GM12873 (cell line): ENCODE results near the gene GDI1.

Source experiments
- TF ChIP-seq, protein P1 (sequence below): IDR thresholded peaks from 2 replicates; pipeline ENCODE4 v1.5.1; 2012; ENCODE audit warnings: low read depth, mild to moderate bottlenecking, moderate library complexity, low read length, control low read depth; ENCODE audit not compliant: insufficient read depth; ENCODE audit errors: missing control alignments

Gene GDI1

DNA sequence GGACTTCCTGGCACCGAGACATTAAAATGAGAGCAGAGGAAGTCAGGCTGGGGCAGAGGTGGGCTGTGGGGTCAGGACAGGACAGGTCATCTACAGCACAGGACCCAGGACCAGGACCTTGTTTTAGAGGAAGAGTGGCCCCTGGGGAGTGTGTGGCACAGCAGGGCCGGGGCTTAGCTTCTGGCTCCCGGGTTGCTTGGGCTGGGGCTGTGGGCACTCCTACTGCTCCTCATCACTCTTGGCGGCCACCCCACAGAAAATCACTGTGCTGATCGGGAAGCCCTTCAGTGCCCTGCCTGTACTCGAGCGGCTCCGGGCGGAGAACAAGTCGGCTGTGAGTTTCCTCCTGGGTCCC lies 16.6 kb upstream of the GDI1 start:
- TF ChIP-seq, protein P1, sequence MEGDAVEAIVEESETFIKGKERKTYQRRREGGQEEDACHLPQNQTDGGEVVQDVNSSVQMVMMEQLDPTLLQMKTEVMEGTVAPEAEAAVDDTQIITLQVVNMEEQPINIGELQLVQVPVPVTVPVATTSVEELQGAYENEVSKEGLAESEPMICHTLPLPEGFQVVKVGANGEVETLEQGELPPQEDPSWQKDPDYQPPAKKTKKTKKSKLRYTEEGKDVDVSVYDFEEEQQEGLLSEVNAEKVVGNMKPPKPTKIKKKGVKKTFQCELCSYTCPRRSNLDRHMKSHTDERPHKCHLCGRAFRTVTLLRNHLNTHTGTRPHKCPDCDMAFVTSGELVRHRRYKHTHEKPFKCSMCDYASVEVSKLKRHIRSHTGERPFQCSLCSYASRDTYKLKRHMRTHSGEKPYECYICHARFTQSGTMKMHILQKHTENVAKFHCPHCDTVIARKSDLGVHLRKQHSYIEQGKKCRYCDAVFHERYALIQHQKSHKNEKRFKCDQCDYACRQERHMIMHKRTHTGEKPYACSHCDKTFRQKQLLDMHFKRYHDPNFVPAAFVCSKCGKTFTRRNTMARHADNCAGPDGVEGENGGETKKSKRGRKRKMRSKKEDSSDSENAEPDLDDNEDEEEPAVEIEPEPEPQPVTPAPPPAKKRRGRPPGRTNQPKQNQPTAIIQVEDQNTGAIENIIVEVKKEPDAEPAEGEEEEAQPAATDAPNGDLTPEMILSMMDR, result no peak

DNA sequence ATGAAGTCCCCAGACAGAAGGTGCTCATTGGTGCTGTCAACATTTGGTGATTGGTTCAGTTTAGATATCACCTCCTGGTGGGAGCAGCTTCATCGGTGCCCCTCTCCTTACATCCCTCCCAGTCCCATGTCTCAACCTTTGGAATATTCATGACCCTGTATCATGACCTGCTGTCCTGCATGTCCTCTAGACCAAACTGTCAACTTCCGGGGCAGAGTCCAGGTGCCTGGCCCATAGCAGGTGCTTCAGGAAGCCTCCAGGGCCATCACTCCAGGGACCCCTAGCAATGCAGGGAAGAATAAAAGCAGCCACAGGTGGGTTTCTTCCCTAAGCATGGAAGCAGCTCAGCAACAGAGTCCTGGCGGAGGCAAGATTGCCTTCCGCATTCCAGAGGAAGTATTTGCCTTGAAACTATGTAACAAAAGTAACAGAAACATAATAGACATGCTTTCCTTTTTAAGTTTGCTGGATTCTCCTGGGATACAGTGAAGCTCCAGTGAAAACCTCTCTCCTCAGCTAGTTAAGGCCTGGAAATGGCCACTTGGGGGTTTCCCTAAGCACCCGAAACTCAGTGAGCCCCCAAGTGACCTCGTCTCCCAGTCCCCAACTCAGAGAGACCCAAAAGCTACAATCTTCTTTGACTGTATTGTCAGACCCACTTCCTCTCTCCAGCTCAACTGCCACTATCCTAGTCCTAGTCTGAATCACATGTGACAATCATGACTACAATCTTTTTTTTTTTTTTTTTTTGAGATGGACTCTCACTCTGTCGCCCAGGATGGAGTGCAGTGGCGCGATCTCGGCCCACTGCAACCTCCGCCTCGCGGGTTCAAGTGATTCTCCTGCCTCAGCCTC lies 9.8 kb upstream of the GDI1 start:
- TF ChIP-seq, protein P1, result no peak

GRCh38 chrX:154428176-154429171 lies 8.5 kb upstream of the GDI1 start, which contains the start of gene ATP6AP1:
Gene ATP6AP1 (plus strand): TSS chrX:154428677. CDS start chrX:154428693, 16 bp downstream.
- TF ChIP-seq, protein P1, result peak; percentile 18

- TF ChIP-seq, protein P1, result no peak
Measured at GRCh38 chrX:154429711-154430110, 7.2 kb upstream of the GDI1 start.

DNA sequence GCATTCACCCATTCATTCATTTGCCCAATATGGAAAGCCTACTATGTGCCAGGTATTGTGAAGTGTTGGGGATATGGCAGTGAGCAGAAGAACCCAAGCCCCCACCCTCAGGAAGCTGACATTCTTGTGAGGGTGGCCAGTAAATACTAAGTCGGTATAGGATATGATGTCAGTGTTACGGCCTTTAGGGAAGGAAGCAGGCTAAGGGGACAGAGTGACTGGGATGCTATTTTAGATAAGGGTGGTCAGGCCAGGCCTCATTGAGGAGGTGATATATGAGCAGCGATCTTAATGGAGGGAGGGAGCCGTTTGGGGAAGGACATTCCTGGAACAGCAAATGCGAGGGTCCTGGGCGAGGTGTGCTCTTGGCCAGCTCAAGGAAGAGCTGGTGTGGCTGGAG lies 6.5 kb upstream of the GDI1 start:
- TF ChIP-seq, protein P1, result no peak

DNA sequence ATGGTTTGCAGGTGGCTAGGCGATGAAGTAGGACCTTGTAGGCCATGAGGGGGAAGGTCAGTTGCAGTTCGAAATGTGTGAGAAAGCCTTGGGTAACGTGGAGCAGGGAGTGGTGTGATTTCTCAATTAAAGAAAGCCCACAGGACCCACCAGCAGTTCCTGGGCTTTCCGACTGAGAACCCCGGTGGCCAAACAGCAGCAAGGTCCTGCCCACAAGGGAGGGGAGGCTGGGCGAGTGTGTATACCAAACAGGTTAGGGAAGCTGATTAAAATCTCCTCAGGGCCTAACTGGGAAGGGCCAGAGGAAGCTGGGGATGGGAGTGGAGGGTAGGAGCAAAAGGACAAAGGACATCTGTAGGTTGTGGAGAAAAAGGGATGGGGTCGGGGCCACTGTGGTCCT lies 6.0 kb upstream of the GDI1 start:
- TF ChIP-seq, protein P1, result no peak

DNA sequence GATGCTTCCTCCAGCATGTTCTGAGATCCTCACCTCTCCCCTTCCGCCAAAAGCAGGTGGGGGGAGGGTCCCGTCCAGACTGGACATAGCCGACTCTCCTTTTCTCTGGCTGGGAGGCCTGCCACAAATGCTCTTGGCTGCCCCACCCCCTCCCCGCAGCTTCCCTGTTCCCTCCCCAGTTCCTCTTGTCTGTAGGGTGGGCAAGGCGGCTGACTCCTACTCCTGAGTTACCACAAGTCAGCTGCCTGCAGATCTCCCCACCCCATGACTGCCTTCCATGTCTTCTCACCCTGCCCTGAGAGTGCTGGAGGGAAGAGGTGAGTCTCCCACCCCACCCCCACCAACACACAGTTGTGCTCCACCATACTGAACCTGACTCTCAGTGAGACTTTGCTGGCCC lies 5.6 kb upstream of the GDI1 start:
- TF ChIP-seq, protein P1, result no peak
